GM12801 (cell line): ENCODE results near the gene OPN1MW3.

ENCODE experiments used
- TF ChIP-seq, protein P1 (sequence below): IDR thresholded peaks from one replicate; pipeline ENCODE4 v1.5.1; 2011; ENCODE audit warnings: control low read depth; ENCODE audit not compliant: insufficient read length; ENCODE audit errors: extremely low read depth

The OPN1MW3 gene

DNA sequence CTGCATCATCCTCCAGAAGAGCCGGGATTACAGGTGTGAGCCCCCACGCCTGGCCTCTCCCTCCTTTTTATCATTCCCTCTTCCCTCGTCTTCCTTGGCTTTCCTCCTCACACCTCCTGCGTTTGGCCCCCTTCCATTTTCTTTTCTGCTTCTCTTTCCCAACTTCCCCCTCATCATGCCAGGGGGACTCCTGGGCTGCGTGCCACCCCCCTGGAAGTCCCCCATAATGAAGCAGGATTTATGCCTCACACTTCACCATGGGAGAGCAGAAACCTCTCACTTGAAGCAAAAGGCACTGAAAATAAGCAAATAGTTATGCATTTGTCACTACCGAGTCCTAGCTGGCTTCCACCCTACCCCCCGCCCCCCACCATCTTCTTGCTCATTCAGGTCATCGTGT lies 46.1 kb downstream of the OPN1MW3 start:
- TF ChIP-seq, protein P1, sequence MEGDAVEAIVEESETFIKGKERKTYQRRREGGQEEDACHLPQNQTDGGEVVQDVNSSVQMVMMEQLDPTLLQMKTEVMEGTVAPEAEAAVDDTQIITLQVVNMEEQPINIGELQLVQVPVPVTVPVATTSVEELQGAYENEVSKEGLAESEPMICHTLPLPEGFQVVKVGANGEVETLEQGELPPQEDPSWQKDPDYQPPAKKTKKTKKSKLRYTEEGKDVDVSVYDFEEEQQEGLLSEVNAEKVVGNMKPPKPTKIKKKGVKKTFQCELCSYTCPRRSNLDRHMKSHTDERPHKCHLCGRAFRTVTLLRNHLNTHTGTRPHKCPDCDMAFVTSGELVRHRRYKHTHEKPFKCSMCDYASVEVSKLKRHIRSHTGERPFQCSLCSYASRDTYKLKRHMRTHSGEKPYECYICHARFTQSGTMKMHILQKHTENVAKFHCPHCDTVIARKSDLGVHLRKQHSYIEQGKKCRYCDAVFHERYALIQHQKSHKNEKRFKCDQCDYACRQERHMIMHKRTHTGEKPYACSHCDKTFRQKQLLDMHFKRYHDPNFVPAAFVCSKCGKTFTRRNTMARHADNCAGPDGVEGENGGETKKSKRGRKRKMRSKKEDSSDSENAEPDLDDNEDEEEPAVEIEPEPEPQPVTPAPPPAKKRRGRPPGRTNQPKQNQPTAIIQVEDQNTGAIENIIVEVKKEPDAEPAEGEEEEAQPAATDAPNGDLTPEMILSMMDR = no peak

DNA sequence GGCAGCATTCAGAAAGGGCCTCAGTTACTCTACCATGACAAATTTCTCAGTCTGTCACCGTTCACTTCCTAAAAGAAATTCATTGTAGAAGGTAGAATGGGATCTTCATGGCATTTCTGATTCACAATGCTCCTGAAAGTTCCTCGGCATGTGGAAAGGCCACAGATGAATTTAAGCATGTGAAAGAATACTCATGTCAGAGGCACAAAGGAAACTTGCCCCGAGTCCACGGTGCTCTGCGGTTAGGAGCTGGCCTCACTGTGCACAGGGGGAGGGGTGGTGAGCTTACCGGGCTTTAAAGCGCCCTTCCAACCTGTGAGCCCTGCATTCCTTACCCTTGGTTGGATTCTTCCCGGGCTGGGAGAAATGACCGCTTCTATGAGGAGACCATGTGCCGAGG lies 47.5 kb downstream of the OPN1MW3 start:
- TF ChIP-seq, protein P1 = no peak

DNA sequence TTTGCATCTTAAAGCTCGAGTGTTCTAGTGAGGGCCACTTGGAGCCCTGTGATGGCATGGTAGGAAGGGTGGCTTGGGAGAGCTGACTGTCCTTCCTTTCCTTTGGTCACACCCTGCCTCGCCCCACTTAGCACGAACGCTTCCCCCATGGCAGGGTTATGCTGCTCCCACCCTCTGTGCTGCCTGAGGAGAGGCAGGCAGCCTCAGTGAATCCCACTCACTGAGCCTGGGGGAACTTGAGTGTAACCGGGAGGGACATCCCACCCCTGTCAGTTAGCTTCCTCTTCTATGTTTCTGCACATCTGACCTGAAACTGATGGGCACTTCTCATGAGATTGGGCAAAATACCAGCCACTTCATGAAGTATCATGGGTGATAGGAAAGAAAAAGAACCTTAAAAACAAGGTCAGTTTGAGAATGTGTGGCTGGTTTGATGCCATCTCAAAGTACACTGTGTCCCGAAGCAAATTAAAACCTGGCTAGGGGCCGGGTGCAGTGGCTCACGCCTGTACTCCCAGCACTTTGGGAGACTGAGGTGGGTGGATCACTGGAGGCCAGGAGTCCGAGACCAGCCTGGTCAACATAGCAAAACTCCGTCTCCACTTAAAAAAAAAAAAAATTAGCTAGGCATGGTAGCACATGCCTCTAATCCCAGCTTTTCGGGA lies 48.3 kb downstream of the OPN1MW3 start:
- TF ChIP-seq, protein P1 = no peak

DNA sequence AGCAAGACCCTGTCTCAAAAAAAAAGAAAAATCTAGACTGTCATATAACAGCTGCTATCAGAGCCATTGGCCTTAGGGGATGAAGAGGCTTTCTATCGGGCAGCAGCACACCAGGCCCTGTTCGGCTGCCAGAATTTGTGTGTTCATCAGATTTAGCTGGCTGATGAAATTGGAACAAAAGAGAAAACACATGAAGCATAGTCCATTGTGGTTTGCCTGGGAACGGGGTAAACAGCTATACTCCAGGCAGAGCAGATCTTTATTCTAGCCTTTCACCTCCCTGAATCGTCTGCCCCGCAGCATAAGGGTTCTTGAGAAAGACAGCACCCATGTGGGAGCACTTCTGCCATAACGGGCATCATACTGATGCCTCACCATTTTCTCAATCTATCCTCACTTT lies 49.8 kb downstream of the OPN1MW3 start:
- TF ChIP-seq, protein P1 = no peak

DNA sequence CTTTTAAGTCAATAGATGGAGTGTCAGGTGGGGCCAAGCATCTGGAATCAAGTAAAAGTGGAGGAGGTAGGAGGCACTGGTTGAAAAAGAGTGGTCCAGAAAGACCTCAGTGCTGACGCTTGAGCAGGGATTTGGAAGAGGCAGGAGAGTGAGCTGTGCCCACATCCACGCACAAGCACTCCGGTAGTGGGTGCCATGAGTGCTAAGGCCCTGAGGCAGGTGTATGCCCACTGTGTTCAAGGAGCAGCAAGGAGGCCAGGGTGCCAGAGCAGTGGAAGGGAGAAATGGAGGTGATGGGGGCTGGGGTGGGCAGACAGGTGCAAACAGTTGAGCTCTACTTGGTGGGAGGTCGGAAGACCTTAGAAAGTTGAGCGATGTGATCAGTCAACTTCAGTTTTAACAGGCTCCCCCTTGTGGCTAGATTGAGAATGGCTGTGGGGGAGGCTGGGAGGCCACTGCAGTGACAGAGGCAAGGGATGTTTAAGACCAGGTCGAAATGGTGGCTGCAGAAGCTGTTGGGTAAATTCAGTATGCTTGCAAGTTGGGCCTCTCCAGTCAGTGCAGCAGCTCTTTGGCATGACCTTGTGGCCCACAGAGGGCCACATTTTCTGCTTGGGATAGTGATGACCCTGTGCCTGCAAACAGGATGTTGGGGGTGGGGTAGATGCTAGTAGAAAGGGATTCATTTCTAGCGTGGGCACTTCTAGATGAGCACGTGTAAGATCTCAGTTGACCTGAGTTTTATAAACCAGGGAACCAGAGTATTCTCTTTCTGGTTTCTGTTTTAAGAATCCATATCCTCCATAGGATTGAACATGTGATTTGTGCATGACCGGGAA lies 50.9 kb downstream of the OPN1MW3 start:
- TF ChIP-seq, protein P1 = no peak

DNA sequence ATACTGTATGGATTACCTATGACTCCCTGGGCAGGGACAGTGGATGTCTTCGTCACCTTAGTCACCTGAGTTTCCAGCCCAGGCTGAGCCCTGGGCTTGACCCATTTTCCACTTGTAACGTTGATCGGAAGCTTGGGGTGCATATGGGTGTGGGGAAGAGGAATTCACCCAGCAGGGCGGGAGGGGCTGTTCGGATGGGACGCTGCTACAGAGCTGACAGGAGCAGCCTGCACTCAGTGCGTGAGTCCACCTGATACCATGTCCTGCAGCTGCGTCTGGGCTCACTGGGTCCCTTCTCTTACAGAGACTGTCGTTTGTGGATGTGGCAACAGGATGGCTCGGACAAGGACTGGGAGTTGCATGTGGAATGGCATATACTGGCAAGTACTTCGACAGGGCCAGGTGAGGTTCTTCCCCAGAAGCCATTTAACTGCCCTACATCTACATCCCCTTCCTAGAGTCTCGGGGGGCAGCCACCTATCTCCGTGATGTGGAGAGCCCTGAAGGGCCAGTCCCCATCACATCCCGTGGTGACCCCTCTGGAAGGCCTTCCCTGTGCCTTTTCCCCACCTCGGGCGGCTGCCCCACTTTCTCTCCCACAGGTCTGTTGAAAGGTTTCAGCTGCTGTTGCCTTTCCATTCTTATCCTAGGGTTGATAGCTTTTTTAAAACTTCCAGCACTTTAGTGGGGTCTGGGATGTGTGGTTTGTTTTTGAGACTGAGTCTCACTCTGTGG lies 51.8 kb downstream of the OPN1MW3 start:
- TF ChIP-seq, protein P1 = no peak
